AG04449 (cell line): ENCODE measurements around the gene CACNA1A.
A peak's percentile ranks its signal among the peaks of the same experiment; 100 is the strongest.
"Not testable (repeated sequence)": the region's sequence is repeated elsewhere in the genome, so short reads cannot be mapped to it uniquely, and the experiment has no call there.

ENCODE experiments used
- CTCF ChIA-PET: fragments of 350-600 bp; formaldehyde crosslinking; extraction: SDS; loops from one replicate; lab custom pipeline; 2021; ENCODE audit warnings: antibody characterized with exemption; lab: Yijun Ruan, JAX
- POLR2A ChIA-PET: fragments of 400-600, 350-600 bp; formaldehyde crosslinking; extraction: SDS; loops from one replicate; lab custom pipeline; 2020; ENCODE audit warnings: antibody characterized with exemption, inconsistent platforms; lab: Yijun Ruan, JAX
- DNase-seq: peaks from one replicate; pipeline ENCODE4 v3.0.0-alpha.2; 2010; ENCODE audit warnings: low read depth, low spot score
- H3K4me3 ChIP-seq: 2 replicates; pipeline ENCODE4 v1.5.1; 2011; ENCODE audit warnings: low read depth, mild to moderate bottlenecking, control low read depth, low read length
- TF ChIP-seq, protein P1 (sequence below): IDR thresholded peaks from one replicate; pipeline ENCODE4 v1.5.1; 2011; ENCODE audit warnings: mild to moderate bottlenecking, moderate library complexity, low read length, control low read depth, inconsistent platforms; ENCODE audit not compliant: insufficient read depth; ENCODE audit errors: missing control alignments

Gene CACNA1A

DNA sequence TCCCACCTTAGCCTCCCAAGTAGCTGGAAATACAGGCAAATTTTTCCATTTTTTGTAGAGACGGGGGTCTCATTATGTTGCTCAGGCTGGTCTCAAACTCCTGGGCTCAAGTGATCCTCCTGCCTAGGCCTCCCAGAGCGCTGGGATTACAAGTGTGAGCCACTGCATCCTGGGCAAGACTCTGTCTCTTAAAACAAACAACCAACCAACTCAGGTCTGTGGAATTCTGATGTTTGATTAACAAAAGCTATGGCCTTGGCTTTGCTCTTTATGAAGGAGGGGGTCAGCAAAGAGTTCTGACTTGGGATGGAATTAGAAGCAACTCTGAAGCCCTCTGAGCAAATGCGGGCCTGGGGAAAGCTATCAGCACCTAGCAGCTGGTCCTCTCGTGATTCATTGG, 238.4 kb downstream of the CACNA1A start:
- no peak overlapping the region for H3K4me3 ChIP-seq
- ChIA-PET CTCF (interaction anchor here (0.5 to 6.6 kb wide), 5 partner anchors 10 to 302 kb away, joined by 3 to 130 read pairs (median 3); no protein-coding TSS in a partner anchor), POLR2A (interaction anchor here (0.7 kb wide), 1 partner anchor 1600 kb away, joined by 3 read pairs; no protein-coding TSS in a partner anchor)
- no peak for DNase-seq
- TF ChIP-seq, protein P1, sequence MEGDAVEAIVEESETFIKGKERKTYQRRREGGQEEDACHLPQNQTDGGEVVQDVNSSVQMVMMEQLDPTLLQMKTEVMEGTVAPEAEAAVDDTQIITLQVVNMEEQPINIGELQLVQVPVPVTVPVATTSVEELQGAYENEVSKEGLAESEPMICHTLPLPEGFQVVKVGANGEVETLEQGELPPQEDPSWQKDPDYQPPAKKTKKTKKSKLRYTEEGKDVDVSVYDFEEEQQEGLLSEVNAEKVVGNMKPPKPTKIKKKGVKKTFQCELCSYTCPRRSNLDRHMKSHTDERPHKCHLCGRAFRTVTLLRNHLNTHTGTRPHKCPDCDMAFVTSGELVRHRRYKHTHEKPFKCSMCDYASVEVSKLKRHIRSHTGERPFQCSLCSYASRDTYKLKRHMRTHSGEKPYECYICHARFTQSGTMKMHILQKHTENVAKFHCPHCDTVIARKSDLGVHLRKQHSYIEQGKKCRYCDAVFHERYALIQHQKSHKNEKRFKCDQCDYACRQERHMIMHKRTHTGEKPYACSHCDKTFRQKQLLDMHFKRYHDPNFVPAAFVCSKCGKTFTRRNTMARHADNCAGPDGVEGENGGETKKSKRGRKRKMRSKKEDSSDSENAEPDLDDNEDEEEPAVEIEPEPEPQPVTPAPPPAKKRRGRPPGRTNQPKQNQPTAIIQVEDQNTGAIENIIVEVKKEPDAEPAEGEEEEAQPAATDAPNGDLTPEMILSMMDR = no peak

DNA sequence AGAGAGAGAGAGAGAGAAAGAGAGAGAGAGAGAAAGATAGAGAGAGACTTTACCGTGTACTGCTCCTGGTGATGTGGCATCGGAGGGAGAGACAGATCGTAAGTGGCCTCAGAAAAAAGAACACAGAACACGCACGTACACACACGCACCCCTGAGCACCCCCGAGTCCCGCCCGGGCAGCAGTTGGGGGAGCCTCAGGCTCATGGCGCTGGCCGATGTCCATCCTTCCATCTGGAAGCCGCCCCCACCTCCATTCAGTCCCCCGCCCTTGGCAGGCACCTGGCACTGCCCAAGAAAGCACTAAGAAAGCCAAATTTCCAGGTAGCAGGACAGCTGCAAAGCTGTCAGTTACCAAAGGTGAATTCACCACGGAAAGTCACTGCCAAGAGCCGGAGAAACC, 239.1 kb downstream of the CACNA1A start:
- DNase-seq = no peak
- CTCF ChIA-PET = interaction anchor here (0.8 to 6.6 kb wide), 3 partner anchors 11 to 302 kb away, joined by 3 to 130 read pairs (median 31); no protein-coding TSS in a partner anchor
- POLR2A ChIA-PET = no interaction called here
- TF ChIP-seq, protein P1 = no peak
- no peak overlapping the region for H3K4me3 ChIP-seq

DNA sequence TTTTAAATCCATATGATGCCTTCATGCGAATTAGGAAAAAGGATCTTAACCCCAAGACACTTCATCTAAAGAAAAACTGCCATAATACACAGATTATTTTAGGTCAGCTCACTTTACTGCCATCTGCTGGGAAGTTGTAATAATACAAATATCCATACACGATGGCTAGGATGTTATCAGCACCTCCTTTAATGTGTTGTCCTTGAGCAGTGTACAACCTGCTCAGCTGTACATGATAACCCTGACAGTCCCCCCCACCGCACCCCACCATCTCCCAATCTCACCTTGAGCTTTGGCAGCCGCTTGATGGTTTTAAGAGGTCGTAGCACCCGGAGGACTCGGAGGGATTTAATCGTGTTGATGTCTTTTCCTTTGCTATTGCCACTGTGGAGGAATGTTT, 243.8 kb downstream of the CACNA1A start:
- TF ChIP-seq, protein P1 = peak; percentile 48
- no peak for DNase-seq
- ChIA-PET POLR2A (interaction anchor here (0.6 to 1.0 kb wide), 2 partner anchors 110 to 285 kb away, joined by 3 to 4 read pairs; no protein-coding TSS in a partner anchor), CTCF (interaction anchor here (0.7 to 6.6 kb wide), 34 partner anchors 8 to 315 kb away, joined by 3 to 130 read pairs (median 5); partner anchors contain the start of genes LYL1 and NACC1)
- no peak overlapping the region for H3K4me3 ChIP-seq

DNA sequence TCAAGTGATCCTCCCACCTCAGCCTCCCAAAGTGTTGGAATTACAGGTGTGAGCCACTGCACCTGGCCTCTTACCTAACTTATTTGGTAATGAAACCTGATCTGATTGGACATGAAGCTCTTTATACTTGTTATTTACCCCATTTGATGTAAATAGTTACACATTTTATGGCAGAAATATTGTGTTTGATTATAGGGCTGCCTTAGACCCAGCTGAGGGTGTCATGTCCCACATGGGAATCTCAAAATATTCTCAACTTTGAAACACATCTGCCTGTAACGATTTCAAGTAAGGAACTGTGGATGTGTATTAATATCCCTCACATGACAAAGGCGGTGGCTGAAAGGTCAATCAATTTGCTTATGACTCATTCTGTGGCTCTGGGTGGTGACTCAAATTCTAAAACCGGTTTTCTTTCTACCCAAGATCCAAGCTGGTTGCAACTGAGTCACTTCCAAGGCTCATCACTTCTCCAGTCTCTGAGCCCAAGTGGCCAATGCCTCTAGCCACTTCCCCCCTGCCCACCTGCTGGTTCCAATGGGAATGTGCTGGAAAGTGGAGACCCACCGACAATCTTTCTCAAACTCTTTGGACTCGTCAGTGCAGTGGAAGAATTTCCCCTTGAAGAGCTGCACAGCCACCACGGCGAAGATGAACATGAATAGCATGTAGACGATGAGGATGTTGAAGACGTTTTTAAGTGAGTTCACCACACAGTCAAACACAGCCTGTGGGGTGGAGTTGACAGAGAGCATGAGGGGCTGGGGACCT, 245.2 kb downstream of the CACNA1A start:
- CTCF ChIA-PET = interaction anchor here (0.6 to 4.5 kb wide), 15 partner anchors 10 to 294 kb away, joined by 3 to 43 read pairs (median 5); no protein-coding TSS in a partner anchor

DNA sequence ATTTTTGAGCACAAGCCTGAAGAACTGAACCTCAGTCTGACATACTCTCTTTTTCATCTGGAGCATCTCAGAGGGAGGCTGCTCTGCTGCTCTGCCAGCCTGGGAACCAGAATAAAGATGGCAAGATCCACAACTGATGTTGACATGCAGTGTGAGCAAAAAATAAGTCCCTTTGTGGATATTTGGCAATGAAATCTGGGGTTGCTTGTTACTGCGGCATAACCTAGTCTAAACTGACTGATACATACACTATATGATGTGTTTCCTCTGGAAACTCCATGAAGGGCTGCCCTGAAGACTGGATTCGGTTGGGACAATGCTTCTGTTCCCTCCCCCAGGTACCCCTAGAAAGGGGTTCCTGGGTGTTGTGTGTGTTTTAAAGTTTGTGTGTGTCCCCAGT, 249.4 kb downstream of the CACNA1A start:
- TF ChIP-seq, protein P1 = no peak
- ChIA-PET CTCF (interaction anchor here (0.9 to 1.3 kb wide), 2 partner anchors 279 to 291 kb away, joined by 3 to 4 read pairs; no protein-coding TSS in a partner anchor), POLR2A (no interaction called here)
- no peak for DNase-seq
- H3K4me3 ChIP-seq = no peak overlapping the region

More for the DNA sequence above, 245.2 kb downstream of the CACNA1A start:
- TF ChIP-seq, protein P1 = no peak
- no peak overlapping the region for H3K4me3 ChIP-seq
- POLR2A ChIA-PET = interaction anchor here (0.6 to 1.4 kb wide), 3 partner anchors 97 to 111 kb away, joined by 3 to 7 read pairs (median 5); partner anchors contain the start of genes IER2 and STX10
- DNase-seq = peak; percentile 36

DNA sequence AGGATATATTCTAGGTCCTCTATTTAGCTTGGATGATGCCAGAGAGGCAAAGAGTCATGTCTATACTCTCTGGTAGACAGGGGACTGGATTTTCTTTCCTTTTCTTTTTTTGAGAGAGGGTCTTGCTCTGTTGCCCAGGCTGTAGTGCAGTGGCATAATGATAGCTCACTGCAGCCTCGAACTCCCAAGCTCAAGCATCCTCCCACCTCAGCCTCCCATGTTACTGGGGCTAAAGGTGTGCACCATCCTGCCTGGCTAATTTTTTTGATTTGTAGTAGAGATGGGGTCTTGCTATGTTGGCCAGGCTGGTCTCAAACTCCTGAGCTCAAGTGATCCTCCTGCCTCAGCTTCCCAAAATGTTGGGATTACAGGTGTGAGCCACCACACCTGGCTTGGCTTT, 249.9 kb downstream of the CACNA1A start:
- DNase-seq, H3K4me3 ChIP-seq, POLR2A ChIA-PET: not testable (repeated sequence)
- CTCF ChIA-PET = interaction anchor here (0.9 to 1.3 kb wide), 3 partner anchors 62 to 291 kb away, joined by 3 to 5 read pairs (median 4); no protein-coding TSS in a partner anchor
